Hematopoietic multipotent progenitor cell treated with erythropoietin and hydrocortisone succinate and interleukin-3 and kit ligand, for 4 days (in vitro differentiated cells): ENCODE measurements around the gene ITPRIP.
A peak's percentile ranks its signal among the peaks of the same experiment; 100 is the strongest.

Source experiments
- DNase-seq: peaks from one replicate; pipeline ENCODE4 v3.0.0-alpha.2; 2015

Gene ITPRIP

DNA sequence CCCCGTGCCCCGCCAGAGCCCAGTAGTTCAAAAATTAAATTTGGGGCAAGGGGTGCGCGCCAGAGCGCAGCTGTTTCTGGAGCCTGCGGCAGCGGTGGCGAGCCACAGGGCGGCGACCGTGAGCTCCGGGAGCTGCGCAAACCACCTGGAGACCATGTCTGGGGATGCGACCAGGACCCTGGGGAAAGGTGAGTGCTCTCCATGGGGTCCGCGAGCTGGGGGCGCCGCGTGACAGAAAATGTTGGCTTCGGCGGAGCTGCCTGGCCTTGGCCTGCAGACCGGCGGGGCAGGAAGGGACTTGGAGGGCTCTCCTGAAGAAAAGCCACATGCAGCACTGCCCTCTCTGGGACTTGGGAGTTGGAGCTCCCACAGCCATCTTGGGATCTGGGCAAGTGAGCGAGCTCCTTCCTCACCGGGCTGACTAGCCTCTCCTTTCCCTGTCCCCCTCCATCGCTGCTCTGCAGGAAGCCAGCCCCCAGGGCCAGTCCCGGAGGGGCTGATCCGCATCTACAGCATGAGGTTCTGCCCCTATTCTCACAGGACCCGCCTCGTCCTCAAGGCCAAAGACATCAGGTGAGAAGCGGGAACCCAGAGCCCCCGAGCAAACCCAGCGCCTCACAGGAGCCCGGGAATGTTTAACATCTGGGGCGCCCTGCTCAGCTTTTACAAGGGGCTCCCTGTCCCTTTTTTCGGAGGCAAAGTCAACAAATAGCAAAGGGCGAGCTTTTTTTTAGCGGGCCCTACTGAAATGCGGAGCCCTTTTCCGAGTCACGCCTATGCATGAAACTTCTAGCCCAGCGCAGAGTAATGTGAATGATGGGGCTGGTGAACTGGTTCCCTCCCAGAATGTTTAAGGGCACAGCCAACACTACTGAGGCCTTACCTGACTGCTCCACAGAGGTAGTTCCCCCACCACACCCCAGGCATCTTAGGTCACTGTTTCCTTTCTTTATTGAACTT, 63.2 kb downstream of the ITPRIP start:
- DNase-seq: peak; percentile 67

DNA sequence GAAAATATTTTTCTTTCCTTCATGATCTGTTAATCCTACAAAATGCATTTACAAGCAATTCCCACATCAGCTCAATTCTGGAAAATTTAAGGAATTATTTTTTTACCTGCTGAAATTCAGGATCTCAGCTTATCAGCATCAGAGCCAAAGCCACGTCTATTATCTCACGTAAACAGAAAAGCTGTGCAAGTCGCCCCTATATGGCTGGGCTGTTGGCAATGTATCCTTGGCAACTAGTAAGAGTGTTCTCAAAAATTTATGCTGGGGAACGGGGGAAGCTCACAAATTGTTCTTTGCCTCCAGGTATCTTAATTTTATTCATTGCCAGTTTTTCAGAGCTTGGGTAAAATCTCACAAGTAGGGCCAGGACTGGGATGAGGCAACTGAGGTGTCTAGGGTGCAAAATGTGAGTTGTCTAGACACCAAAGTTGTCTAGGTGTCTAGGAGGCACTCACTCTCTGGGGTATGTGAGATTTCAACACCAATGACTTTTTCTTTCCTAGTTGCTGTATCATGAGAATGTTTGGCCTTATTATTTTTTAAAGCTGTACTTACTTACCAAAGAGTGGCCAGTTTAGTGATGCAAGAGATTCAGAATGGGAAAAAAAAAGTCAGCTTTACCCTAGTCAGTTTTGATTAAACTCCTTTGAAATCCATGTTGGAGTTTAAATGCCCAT, 64.2 kb downstream of the ITPRIP start:
- DNase-seq: peak; percentile 41

DNA sequence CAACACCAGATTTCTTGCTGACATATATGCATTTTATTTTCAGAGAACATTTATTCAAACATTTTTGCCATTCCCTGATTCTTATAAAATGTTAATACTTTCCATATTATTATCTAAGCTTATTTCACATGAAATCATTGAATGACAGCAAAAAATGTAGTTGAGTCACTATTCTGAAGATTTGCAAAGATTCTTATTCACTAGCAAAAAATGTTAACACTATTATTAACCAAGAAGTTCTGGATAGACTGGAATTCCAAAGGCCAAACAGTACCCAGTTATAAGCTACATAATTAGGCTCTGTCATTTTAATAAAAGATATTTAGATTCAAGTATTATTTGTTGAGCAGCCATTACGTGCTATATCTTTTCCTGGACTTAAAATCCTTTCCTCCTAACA, 65.0 kb downstream of the ITPRIP start:
- DNase-seq: no peak

DNA sequence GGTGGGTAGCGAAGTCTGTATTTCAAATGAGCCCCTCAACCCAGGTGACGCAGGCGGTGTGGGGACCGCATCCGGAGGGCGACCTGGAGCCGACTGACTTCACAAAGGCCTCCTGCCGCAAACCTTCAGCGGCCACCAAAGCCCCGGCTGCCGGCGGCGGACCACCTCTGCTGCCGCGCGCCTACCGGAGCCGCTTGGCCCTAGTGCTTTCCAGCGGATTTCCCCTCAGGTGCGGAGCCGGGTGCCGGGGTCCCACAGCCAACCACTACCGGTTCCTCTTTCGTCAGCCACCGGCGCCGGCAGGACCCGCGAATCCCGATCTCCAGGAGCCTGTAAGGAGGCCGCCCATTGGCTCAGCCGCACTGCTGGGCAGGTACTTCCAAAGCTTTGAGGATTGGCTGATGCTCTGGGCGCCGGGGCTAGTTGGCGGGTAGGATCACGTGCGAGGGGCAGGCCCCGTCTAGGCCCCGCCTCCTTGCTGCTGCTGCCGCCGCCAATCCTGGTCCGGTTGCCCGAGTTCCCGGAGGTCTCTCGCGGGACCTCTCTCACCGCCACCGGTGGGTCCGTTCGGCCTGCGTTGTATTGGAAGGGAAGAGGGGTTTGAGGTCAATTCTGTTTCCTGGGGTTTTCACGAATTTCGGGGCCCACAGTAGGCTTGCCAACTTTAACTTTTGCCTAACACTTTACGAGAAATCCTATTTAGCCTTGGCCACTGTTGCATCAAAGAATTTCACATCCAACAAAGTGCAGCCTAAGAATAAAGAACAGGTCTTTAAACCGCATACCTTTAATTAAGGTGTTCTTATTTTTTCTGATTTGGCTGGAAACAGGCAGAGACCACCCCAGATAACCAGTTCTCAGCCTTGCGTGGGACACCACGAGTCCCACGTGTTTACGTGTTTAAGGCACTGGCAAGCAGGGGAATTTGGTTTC, 69.3 kb downstream of the ITPRIP start, which contains the start of gene GSTO2:
Gene GSTO2, plus strand, starts transcription at position 472 of the 933 bp plus-strand sequence. CDS start 5,732 bp downstream, outside the sequence.
- DNase-seq: peak; percentile 100

DNA sequence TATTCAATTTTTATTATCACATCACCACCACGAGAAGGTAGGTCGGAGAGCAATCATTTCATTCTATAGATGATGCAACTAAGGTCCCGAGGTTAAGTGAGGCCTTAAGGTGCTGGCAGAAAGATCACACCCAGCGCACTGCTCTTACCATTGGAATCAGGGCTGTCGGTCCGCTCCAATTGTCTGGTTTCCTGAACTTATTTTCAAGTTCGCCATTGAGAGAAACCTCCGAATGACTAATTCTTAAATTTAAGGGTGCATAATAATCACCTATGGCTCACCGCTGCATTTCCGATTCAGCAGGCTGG, 69.9 kb downstream of the ITPRIP start:
- DNase-seq: no peak

DNA sequence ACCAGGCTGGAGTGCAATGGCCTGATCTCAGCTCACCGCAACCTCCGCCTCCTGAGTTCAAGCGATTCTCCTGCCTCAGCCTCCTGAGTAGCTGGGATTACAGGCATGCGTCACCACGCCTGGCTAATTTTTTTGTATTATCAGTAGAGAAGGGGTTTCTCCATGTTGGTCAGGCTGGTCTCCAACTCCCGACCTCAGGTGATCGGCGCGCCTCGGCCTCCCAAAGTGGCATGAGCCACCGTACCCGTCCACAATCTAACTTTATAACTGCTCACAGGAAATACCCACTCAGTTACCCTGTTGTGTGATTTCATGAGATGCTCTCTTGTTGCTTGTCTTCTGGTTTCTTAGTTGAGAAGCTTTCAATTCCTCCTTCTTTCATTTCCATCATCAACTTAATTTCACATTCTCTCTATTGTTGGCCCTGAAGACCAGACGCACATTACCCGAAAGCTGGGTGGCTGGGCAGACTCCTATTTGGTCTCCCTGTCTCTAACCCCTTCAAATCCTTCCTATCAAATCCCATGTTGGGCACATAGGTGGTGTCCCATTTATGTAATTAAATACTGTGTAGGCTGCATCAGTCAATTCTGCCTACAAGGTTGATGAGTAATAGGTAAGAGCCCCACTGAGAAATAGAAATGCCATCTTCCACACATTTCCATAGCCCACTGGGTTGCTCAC, 70.4 kb downstream of the ITPRIP start:
- no peak for DNase-seq

DNA sequence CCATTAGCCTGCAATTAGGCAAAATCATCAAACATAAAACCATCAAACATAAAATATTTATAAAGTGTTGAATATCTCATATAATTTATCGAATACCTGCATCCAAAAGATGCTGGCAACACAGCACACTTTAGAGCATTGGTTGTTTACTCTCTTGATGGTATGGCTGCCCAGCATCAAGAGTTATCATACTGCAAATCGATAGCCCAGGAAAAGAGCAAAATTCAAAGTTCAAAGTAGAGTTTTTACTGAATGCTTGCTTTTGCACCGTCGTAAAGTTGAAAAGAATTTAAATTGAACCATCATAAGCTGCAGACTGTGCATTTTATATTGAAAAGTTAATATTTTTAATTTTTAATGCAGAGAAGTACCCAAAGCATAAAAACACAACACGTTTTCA, 73.5 kb downstream of the ITPRIP start:
- no peak for DNase-seq

DNA sequence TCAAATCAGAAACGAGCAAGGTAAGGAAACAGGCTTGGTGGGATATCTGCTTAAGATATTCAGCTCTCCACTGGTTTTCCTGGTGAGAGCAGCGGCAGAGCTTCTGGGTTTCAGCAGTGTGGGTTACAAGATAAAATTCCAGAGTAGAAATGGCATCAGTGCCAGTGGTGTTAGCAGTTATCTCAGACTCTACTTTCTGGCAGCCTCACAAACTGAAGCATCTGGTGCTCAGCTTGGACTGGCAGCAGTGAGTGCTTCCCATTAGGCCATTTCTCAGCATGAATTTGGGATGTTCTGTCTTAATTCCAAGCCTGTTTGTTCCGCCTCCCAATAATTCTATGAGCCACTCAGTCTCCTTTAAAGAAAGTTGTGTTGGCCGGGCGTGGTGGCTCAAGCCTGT, 76.2 kb downstream of the ITPRIP start:
- peak; percentile 28 for DNase-seq

DNA sequence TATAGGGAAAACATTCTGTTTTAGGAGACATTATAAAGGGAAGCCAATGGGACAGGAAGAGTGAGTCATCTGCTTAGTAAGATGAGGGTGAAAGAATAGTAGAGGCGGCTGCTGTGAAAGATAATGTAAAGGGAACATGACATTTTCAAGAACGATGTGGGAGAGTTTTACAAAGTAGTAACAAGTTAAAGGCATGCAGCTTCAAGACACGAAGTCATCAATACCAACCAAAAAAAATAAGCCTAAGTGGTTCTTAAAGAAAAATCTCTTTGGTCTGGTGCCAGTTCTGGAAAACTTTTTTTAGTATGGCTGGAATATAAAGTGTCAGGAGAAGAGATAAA, 77.5 kb downstream of the ITPRIP start:
- peak; percentile 81 for DNase-seq

DNA sequence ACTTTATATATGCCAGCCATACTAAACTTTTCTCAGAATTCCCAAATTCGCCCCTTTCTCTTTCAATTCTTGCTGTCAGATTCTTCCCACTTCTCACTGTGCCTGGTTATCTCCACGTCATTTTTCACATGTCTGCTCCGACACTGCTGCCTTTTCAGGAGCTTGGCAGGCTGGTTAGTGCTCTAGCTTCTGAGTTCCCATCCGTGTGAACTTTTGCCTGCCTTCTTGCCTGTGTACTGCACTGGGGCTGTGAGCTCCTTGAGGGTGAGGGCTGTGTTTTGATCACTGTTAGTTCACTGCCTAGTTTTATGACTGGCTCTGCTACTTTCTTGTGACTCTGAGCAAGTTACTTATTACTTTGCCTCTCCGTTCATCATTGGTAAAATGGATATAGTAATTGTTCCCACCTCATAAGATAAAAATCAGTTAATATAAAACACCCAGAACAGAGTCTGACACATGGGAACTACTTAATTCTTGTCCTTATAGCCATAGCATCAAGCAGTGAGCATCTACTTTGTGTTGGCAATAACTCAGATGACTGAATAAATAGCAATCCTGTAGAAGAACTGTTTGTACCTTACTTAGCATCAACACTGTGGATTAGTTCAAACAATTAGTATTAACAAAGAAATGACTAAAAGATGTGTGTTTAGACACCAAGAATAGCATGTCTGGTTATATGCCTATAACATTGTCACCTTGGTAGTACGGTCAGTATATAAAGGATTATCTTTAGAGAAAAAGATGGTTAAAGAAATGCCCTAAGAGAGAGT, 78.1 kb downstream of the ITPRIP start:
- DNase-seq: no peak
